GM21619 (cell line): ENCODE measurements around the gene ARF6.

Source experiments
- ATAC-seq: cut with Tn5 transposase; IDR thresholded peaks from one replicate; pipeline ENCODE4 v1.9.1; 2021; ENCODE audit not compliant: unreplicated experiment

ARF6 gene

DNA sequence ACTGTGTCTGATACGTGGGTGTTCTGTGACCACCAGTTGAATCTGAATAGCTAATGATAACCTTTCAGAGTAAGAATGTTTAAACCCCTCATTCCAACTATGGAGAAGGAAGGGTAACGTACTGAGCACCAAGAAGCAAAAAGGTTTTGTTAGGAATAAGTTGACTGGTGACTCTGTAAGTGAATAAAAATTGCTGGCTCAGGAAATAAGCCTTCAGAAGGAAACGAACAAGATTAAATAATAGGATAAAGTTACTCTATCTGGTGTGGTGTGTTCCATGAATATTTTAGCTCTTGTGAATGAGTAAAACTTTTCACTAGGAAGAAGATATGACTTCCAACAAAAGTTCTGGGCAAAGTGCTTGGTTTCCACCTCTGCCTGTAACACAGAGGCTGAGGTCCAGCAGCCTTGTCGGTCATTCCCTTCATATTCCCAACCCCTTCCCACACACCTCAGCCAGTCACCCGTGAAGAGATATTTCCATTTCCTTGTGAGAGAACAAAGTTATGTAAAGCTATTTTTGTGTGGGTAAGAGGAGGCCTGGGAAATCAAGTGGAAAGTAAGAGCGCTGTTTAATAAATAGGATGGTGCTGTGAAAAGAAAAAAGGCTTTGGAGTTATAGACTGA lies 47.1 kb downstream of the ARF6 start:
- no peak for ATAC-seq

DNA sequence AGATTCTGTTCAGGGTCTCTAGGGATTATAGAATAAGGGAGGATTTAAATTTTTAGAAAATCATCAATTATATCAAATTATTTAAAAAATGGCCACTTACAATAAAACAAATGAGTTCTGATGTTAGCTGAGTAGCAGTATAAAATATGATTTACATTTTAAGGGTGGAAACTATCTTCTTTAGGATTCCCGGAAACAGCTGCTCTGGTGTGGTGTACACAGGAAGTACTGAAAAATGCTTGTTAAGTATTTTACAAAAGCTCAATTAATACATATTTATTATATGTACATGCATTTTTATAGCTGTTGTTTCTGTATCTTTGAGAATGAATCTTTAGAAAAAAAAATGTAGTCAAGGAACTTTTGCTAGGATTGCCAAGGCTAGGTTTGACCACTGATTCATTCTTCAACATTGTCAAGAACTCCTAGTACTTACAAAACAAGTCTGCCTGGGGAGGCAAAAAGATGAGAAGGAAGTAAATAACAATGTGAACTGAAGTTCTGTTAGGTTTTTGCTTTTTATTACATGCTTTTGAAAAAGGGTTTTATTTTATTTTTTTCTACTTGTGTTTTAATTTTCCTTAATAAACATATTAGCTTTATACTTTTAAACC lies 48.0 kb downstream of the ARF6 start:
- ATAC-seq = no peak

DNA sequence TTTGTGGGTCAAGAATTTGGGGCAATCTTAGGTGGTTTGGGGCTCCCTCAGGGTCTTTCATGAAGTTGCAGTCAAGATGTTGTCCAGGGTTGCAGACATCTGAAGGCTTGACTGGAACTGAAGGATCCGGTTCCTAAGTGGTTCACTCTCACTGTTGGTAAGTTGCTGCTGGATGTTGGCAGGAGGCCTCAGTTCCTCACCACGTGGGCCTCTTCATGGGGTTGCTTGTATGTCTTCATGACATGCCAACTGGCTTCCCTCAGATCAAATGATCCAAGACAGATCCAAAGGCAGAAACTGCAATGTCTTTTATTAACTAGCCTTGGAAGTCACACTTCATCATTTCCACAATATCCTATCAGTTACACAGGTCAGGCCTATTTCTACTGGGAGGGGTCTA lies 49.2 kb downstream of the ARF6 start:
- no peak for ATAC-seq

DNA sequence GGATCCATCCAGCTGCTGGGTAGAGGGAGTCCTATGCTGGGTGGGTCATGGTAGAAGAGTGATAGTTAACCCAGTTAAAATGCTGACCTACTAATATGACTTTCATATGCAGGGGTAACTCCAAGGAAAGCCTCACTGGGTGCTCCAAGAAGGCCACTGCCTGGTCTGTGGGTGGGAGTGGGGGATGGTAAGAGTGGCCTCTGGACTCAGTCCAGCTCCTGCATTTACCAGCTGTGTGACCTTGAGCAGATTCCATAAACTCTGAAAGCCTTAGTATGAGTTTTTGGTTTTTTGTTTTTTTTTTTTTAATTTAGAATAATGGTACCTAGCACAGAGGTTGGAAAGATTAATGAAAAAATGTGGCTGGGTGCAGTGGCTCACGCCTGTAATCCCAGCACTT lies 51.6 kb downstream of the ARF6 start:
- ATAC-seq = no peak

DNA sequence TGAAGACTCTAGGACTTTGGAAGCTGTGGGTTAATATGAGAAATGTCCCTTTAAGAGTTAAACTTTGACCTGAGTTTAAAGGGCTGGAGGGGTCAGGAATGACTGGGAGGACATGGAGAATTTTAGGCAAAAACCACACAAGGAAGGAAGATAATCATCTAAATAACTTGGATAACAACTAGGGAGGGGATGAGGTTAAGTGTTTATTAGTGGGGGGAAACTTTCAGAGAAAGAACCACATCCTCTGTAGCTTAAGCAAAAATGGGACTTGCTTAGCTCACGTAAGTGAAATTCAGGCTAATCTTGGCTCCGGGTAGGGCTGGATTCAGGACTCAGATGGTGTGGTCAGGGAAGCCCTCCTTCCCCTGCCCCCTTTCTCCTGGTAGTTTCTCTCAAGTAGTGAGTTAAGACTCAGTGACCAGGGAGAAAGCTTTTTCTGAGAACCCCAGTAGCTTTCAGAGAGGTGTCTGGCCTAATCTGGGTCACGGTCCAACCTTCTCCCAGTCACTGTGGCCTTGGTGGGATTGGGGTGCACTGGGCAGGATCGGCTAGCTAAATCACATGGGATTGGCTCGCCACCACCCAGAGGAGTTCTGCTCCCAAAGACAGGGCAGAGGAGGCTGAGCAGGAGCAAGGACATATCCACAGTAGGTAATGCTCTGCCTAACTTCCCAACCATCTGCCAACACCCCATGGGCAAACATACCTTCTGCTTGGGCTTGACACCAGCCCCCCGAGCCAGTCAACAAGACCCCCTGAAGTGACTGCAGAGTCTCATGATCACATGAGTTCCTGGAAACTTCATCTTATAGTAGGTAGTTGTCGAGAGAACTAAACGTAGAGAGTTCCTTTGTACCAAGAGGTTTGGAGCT lies 52.8 kb downstream of the ARF6 start:
- ATAC-seq = no peak
